Middle frontal gyrus (tissue), 1 donor: ENCODE results near the gene TMEFF1.
"Not testable (repeated sequence)": the region's sequence is repeated elsewhere in the genome, so short reads cannot be mapped to it uniquely, and the experiment has no call there.

Experiments used
- DNase-seq: peaks from one replicate; pipeline ENCODE4 v3.0.0-alpha.2; 2015; ENCODE audit warnings: low spot score; ENCODE audit errors: extremely low spot score

TMEFF1 gene

GRCh38 chr9:100489836-100490235, 16.9 kb downstream of the TMEFF1 start:
- no peak for DNase-seq

GRCh38 chr9:100492952-100493351, 20.0 kb downstream of the TMEFF1 start:
- DNase-seq, result no peak

- DNase-seq, result no peak
Measured at GRCh38 chr9:100498592-100498991, 25.6 kb downstream of the TMEFF1 start.

GRCh38 chr9:100499460-100499859, 26.5 kb downstream of the TMEFF1 start:
- no peak for DNase-seq

- no peak for DNase-seq
Measured at GRCh38 chr9:100499866-100500265, 26.9 kb downstream of the TMEFF1 start.

GRCh38 chr9:100505564-100506159, 32.7 kb downstream of the TMEFF1 start:
- DNase-seq, result no peak

- DNase-seq, result not testable (repeated sequence)
Measured at GRCh38 chr9:100507350-100507749, 34.4 kb downstream of the TMEFF1 start.

GRCh38 chr9:100511205-100511604, 38.3 kb downstream of the TMEFF1 start:
- no peak for DNase-seq

- DNase-seq, result no peak
Measured at GRCh38 chr9:100515578-100516494, 42.9 kb downstream of the TMEFF1 start.

- no peak for DNase-seq
Measured at GRCh38 chr9:100521282-100521681, 48.3 kb downstream of the TMEFF1 start.

GRCh38 chr9:100525563-100525962, 52.6 kb downstream of the TMEFF1 start:
- DNase-seq, result no peak

GRCh38 chr9:100527180-100527794, 54.3 kb downstream of the TMEFF1 start:
- not testable (repeated sequence) for DNase-seq

- DNase-seq, result no peak
Measured at GRCh38 chr9:100534401-100534800, 61.5 kb downstream of the TMEFF1 start.

GRCh38 chr9:100540327-100540726, 67.4 kb downstream of the TMEFF1 start:
- no peak for DNase-seq

GRCh38 chr9:100549048-100549447, 76.1 kb downstream of the TMEFF1 start:
- DNase-seq, result no peak

- DNase-seq, result no peak
Measured at GRCh38 chr9:100554935-100555401, 82.0 kb downstream of the TMEFF1 start.

GRCh38 chr9:100555471-100555870, 82.5 kb downstream of the TMEFF1 start:
- DNase-seq, result no peak

GRCh38 chr9:100557053-100557452, 84.1 kb downstream of the TMEFF1 start:
- no peak for DNase-seq

- no peak for DNase-seq
Measured at GRCh38 chr9:100561256-100561655, 88.3 kb downstream of the TMEFF1 start.

- DNase-seq, result no peak
Measured at GRCh38 chr9:100567856-100568255, 94.9 kb downstream of the TMEFF1 start.

GRCh38 chr9:100573655-100574260, 100.8 kb downstream of the TMEFF1 start:
- DNase-seq, result no peak

- no peak for DNase-seq
Measured at GRCh38 chr9:100575006-100575405, 102.1 kb downstream of the TMEFF1 start.
